Measurements from ENCODE around the gene SH2D2A.

- TF ChIP-seq POLR2A (IDR thresholded peaks at IDR 0.05; ENCODE audit: low read depth, low read length) (no peak), POLR2AphosphoS5 (IDR thresholded peaks at IDR 0.05; ENCODE audit: low read depth, low read length) (no peak), TAF1 (IDR thresholded peaks at IDR 0.05; ENCODE audit: borderline replicate concordance, low read depth, low read length) (no peak)
Observed at GRCh38 chr1:156781585-156782186, 35.0 kb downstream of the SH2D2A start.
